HEK293T (cell line): ENCODE results near the gene ADIG.

ENCODE experiments used
- BHLHE40 ChIP-seq: fragments of 450-650 bp; IDR thresholded peaks from 2 replicates; pipeline ENCODE4 v1.6.1; 2016; ENCODE audit warnings: mild to moderate bottlenecking, moderate library complexity, borderline replicate concordance
- ELF4 ChIP-seq: fragments of 450-650 bp; IDR thresholded peaks from 2 replicates; pipeline ENCODE4 v1.6.1; 2017; ENCODE audit warnings: antibody characterized with exemption
- FOXA1 ChIP-seq: fragments of 450-650 bp; IDR thresholded peaks from 2 replicates; pipeline ENCODE4 v1.6.1; 2016; ENCODE audit warnings: mild to moderate bottlenecking
- FOXK2 ChIP-seq: fragments of 450-650 bp; IDR thresholded peaks from 2 replicates; pipeline ENCODE4 v1.6.1; 2016; ENCODE audit warnings: mild to moderate bottlenecking
- FOXM1 ChIP-seq: fragments of 450-650 bp; IDR thresholded peaks from 2 replicates; pipeline ENCODE4 v1.6.1; 2017; ENCODE audit warnings: mild to moderate bottlenecking, borderline replicate concordance
- HDGF ChIP-seq: fragments of 450-650 bp; IDR thresholded peaks from 2 replicates; pipeline ENCODE4 v1.6.1; 2017; ENCODE audit warnings: antibody characterized with exemption, borderline replicate concordance
- L3MBTL2 ChIP-seq: fragments of 450-650 bp; conservative IDR thresholded peaks from 2 replicates; pipeline ENCODE4 v1.6.1; 2016; ENCODE audit warnings: mild to moderate bottlenecking
- LEF1 ChIP-seq: fragments of 450-650 bp; IDR thresholded peaks from 2 replicates; pipeline ENCODE4 v1.6.1; 2017; ENCODE audit warnings: mild to moderate bottlenecking, borderline replicate concordance
- NFRKB ChIP-seq: fragments of 450-650 bp; IDR thresholded peaks from 2 replicates; pipeline ENCODE4 v1.6.1; 2016; ENCODE audit warnings: mild to moderate bottlenecking, moderate library complexity
- SP1 ChIP-seq: fragments of 450-650 bp; IDR thresholded peaks from 2 replicates; pipeline ENCODE4 v1.6.1; 2017
- SUZ12 ChIP-seq: fragments of 450-650 bp; IDR thresholded peaks from 2 replicates; pipeline ENCODE4 v1.6.1; 2016; ENCODE audit warnings: mild to moderate bottlenecking
- ZNF384 ChIP-seq: fragments of 450-650 bp; IDR thresholded peaks from 2 replicates; pipeline ENCODE4 v1.6.1; 2016

GRCh38 chr20:38545771-38546170 lies 35.2 kb upstream of the ADIG start:
- no peak for TF ChIP-seq FOXA1
- TF ChIP-seq HDGF = no peak
- TF ChIP-seq ZNF384 = no peak
- no peak for TF ChIP-seq FOXM1
- TF ChIP-seq NFRKB = no peak
- no peak for TF ChIP-seq LEF1
- no peak for TF ChIP-seq ELF4
- no peak for TF ChIP-seq SUZ12
- TF ChIP-seq FOXK2 = no peak
- TF ChIP-seq L3MBTL2 = no peak
- TF ChIP-seq SP1 = no peak
- TF ChIP-seq BHLHE40 = no peak
